ENCODE results near the gene BNC2. TPM values are rescaled to one million over a fixed set of nuclear protein-coding genes. Genes with fewer than 3 reads are reported as not detected.

BNC2 gene
- total RNA-seq, 1 experiment from 2014 or later: 43.6 TPM

GRCh38 chr9:16594787-16595186 is 275.7 kb downstream of the BNC2 start:
- peaks cover 20 to 36% of the 10 kb centered on the region in 2 experiments for H3K4me1 Mint-ChIP-seq
- peak overlapping the region in 1 of 3 experiments; percentile 49; a peak in 1 of 7 replicates for H3K27ac Mint-ChIP-seq
- H2BK12ac ChIP-seq (ENCODE audit: insufficient read length, low read depth, low read length): no peak overlapping the region
- no peak overlapping the region for H2AFZ ChIP-seq (ENCODE audit: low read length)
- H3K56ac ChIP-seq (ENCODE audit: insufficient read length, low read depth, low read length): no peak overlapping the region
- H3K27me3 ChIP-seq (ENCODE audit: insufficient read depth, low read length): no peaks in the 10 kb centered on the region
- no peak overlapping the region for H4K8ac ChIP-seq (replicated peaks; ENCODE audit: insufficient read length, low read depth, low read length)
- H3K9me3 Mint-ChIP-seq: no peaks in the 10 kb centered on the region
- no peak overlapping the region for H3K27ac ChIP-seq (ENCODE audit: insufficient read length, low read depth, low read length)
- H3K9ac ChIP-seq (ENCODE audit: extremely low read depth, insufficient read length, low read length): no peak overlapping the region
- no peak for DNase-seq
- H2BK5ac ChIP-seq (ENCODE audit: insufficient read length, low read length): no peak overlapping the region
- no peak overlapping the region for H3T11ph ChIP-seq (ENCODE audit: low read length)
- H3K79me1 ChIP-seq (ENCODE audit: insufficient read depth, low read depth, low read length, poor library complexity, severe bottlenecking): no peaks in the 10 kb centered on the region
- no peaks in the 10 kb centered on the region for H3K23me2 ChIP-seq (ENCODE audit: insufficient read length, low read depth, low read length, poor library complexity, severe bottlenecking)
- H3K4me2 ChIP-seq (ENCODE audit: insufficient read depth, insufficient read length, low read length): no peak overlapping the region
- no peak overlapping the region for H2AK5ac ChIP-seq (ENCODE audit: insufficient read length, low read length)
- no peak overlapping the region for H3K4ac ChIP-seq (ENCODE audit: low read depth, low read length)
- no peak overlapping the region for H3K4me3 Mint-ChIP-seq
- H3K9me3 ChIP-seq (ENCODE audit: control insufficient read depth, low read depth, low read length): no peaks in the 10 kb centered on the region
- H3K23ac ChIP-seq (ENCODE audit: insufficient read length, low read depth, low read length): no peak overlapping the region
- H4K5ac ChIP-seq (ENCODE audit: insufficient read length, low read depth, low read length): no peak overlapping the region
- H2BK120ac ChIP-seq (ENCODE audit: low read depth, low read length, poor library complexity, severe bottlenecking): no peak overlapping the region
- H3K4me1 ChIP-seq (ENCODE audit: insufficient read depth, low read length): no peaks in the 10 kb centered on the region
- no peaks in the 10 kb centered on the region for H3K36me3 Mint-ChIP-seq (ENCODE audit: insufficient read depth in 1 of 3, low read depth in 3 of 3)
- H3K27me3 Mint-ChIP-seq (ENCODE audit: low read depth): no peaks in the 10 kb centered on the region
- no peak for TF ChIP-seq CTCF (conservative IDR thresholded peaks at IDR 0.05)
- H3K18ac ChIP-seq (ENCODE audit: insufficient read length, low read depth, low read length): no peak overlapping the region
- H2BK15ac ChIP-seq (ENCODE audit: low read depth, low read length): no peak overlapping the region
- H4K20me1 ChIP-seq (ENCODE audit: control insufficient read depth, insufficient read depth, insufficient read length): no peaks in the 10 kb centered on the region
- no peaks in the 10 kb centered on the region for H3K79me2 ChIP-seq (ENCODE audit: insufficient read depth, low read length)
- no peak overlapping the region for H4K91ac ChIP-seq (ENCODE audit: insufficient read length, low read depth, low read length)
- no peak overlapping the region for H2BK20ac ChIP-seq (ENCODE audit: low read depth, low read length, poor library complexity, severe bottlenecking)
- no peak overlapping the region for H3K14ac ChIP-seq (ENCODE audit: insufficient read depth, low read length)

All from H9 (cell line).